Mucosa of descending colon (tissue), 3 donors: ENCODE measurements around the gene ZNF322. TPM values are rescaled to one million over a fixed set of nuclear protein-coding genes. Genes with fewer than 3 reads are reported as not detected.

ENCODE experiments used
- ATAC-seq: fragments of 200-7000 bp; cut with Tn5 transposase; one replicate; pipeline ENCODE4 v1.9.1; 2020; ENCODE audit warnings: mild to moderate bottlenecking, moderate library complexity
- DNase-seq, 3 donors: peaks; one replicate each; pipeline ENCODE4 v3.0.0-alpha.2; 2020
- H3K36me3 ChIP-seq: fragments of 200-600 bp; one replicate; pipeline ENCODE4 v1.8.0; 2021; ENCODE audit warnings: low read depth, mild to moderate bottlenecking
- H3K4me1 ChIP-seq: fragments of 200-600 bp; one replicate; pipeline ENCODE4 v1.8.0; 2021; ENCODE audit warnings: low read depth, mild to moderate bottlenecking
- H3K4me3 ChIP-seq: fragments of 200-600 bp; one replicate; pipeline ENCODE4 v1.8.0; 2021; ENCODE audit warnings: mild to moderate bottlenecking
- H3K9me3 ChIP-seq: fragments of 200-600 bp; one replicate; pipeline ENCODE4 v1.8.0; 2021; ENCODE audit warnings: mild to moderate bottlenecking
- CTCF ChIP-seq: fragments of 200-600 bp; IDR thresholded peaks from one replicate; pipeline ENCODE4 v1.8.0; 2022; ENCODE audit warnings: antibody characterized with exemption, mild to moderate bottlenecking
- intact Hi-C, 2 donors: fragments of 100-400 bp; cut with DNase I in 1 of 2; cut with micrococcal nuclease in 1 of 2; formaldehyde crosslinking; loops; one replicate each; pipeline versions ENCODE4 v1.11.0 to v1.11.1; 2022; cut with DNase I, micrococcal nuclease
- total RNA-seq, 3 donors: library from RNA; stranded (reverse); fragmentation: NEBNext Ultra II Directional in 2 of 3; extraction: Animal tissue kit (Norgen Biotek cat#: 25700) in 2 of 3; gene quantifications; one replicate each; pipeline versions ENCODE4 v1.2.1 to v1.2.4, GENCODE V29; 2021 to 2023
- donor health status: DM: no; HTN: no; CAD: no; lungs with moderate emphysema.
- donor health status: DM: no; HTN: no; CAD: no.
- donor health status: DM: no; HTN: yes; CAD: no.

The ZNF322 gene
- total RNA-seq, 3 donors from 2014 or later, result 17.1 to 33.7 (median 19.0) TPM

GRCh38 chr6:26604026-26604425, 55.5 kb downstream of the ZNF322 start:
- no peak for TF ChIP-seq CTCF
- no peak for DNase-seq
- Histone ChIP-seq H3K4me1 (no peaks in the 10 kb centered on the region), H3K9me3 (no peaks in the 10 kb centered on the region), H3K4me3 (no peak overlapping the region), H3K36me3 (no peaks in the 10 kb centered on the region)
- no peak for ATAC-seq
- intact Hi-C loops, result no loop called here

GRCh38 chr6:26602262-26602661, 57.3 kb downstream of the ZNF322 start:
- DNase-seq, result no peak
- Histone ChIP-seq H3K36me3 (no peaks in the 10 kb centered on the region), H3K4me3 (no peak overlapping the region), H3K4me1 (peaks cover 5% of the 10 kb centered on the region), H3K9me3 (no peaks in the 10 kb centered on the region)
- no peak for ATAC-seq
- intact Hi-C loops, result no loop called here
- TF ChIP-seq CTCF, result no peak

GRCh38 chr6:26600759-26601158, 58.8 kb downstream of the ZNF322 start:
- no peak for TF ChIP-seq CTCF
- DNase-seq (no peak), ATAC-seq (no peak)
- Histone ChIP-seq H3K9me3 (no peaks in the 10 kb centered on the region), H3K4me3 (no peak overlapping the region), H3K36me3 (no peaks in the 10 kb centered on the region), H3K4me1 (peaks cover 5% of the 10 kb centered on the region)
- intact Hi-C loops, result no loop called here

- intact Hi-C loops, result loop anchor here in 1 of 2 donors (10.0 kb wide), 1 partner anchor 255 kb away; no protein-coding TSS in a partner anchor
- TF ChIP-seq CTCF, result no peak
- Histone ChIP-seq H3K4me3 (no peak overlapping the region), H3K36me3 (no peaks in the 10 kb centered on the region), H3K9me3 (no peaks in the 10 kb centered on the region), H3K4me1 (peaks cover 5% of the 10 kb centered on the region)
- ATAC-seq (no peak), DNase-seq (no peak)
These were observed 60.0 kb downstream of the ZNF322 start for GRCh38 chr6:26599591-26599990.

- Histone ChIP-seq H3K4me3 (no peak overlapping the region), H3K4me1 (peaks cover 5% of the 10 kb centered on the region), H3K36me3 (no peaks in the 10 kb centered on the region), H3K9me3 (no peaks in the 10 kb centered on the region)
- TF ChIP-seq CTCF, result no peak
- intact Hi-C loops, result loop anchor here in 1 of 2 donors (10.0 kb wide), 1 partner anchor 254 kb away; no protein-coding TSS in a partner anchor
- no peak for DNase-seq
- no peak for ATAC-seq
These were observed 60.4 kb downstream of the ZNF322 start for GRCh38 chr6:26599134-26599533.

GRCh38 chr6:26598267-26598666, 61.3 kb downstream of the ZNF322 start:
- H3K36me3 ChIP-seq, result no peaks in the 10 kb centered on the region
- intact Hi-C loops, result loop anchor here in 1 of 2 donors (10.0 kb wide), 1 partner anchor 253 kb away; no protein-coding TSS in a partner anchor
- H3K4me3 ChIP-seq, result no peak overlapping the region
- ATAC-seq (no peak), DNase-seq (no peak)
- no peak for TF ChIP-seq CTCF
- H3K9me3 ChIP-seq, result no peaks in the 10 kb centered on the region
- H3K4me1 ChIP-seq, result peaks cover 5% of the 10 kb centered on the region
